Smooth muscle cell (in vitro differentiated cells): ENCODE measurements around the gene ST6GALNAC3. TPM values are rescaled to one million over a fixed set of nuclear protein-coding genes. Genes with fewer than 3 reads are reported as not detected.

Experiments used
- DNase-seq: peaks from one replicate; lab custom pipeline; 2025; ENCODE audit not compliant: unreplicated experiment; lab: John Stamatoyannopoulos, UW
- H2AFZ ChIP-seq: fragments of 200-600 bp; sonication (generic); 2 replicates; pipeline ENCODE4 v1.6.0; 2016; ENCODE audit warnings: antibody characterized with exemption, low read depth, mild to moderate bottlenecking
- H3F3A ChIP-seq: fragments of 200-600 bp; sonication (generic); 2 replicates; pipeline ENCODE4 v1.6.0; 2017; ENCODE audit warnings: antibody characterized with exemption, low read depth
- H3K27ac ChIP-seq: fragments of 200-600 bp; sonication (generic); 2 replicates; pipeline ENCODE4 v1.5.1; 2016; ENCODE audit warnings: low read depth, mild to moderate bottlenecking
- H3K27me3 ChIP-seq: fragments of 200-600 bp; sonication (generic); 2 replicates; pipeline ENCODE4 v1.6.1; 2016; ENCODE audit warnings: low read depth, mild to moderate bottlenecking
- H3K36me3 ChIP-seq: fragments of 200-600 bp; sonication (generic); 2 replicates; pipeline ENCODE4 v1.5.1; 2016; ENCODE audit warnings: low read depth
- H3K4me1 ChIP-seq: fragments of 200-600 bp; sonication (generic); 2 replicates; pipeline ENCODE4 v1.5.1; 2016; ENCODE audit warnings: low read depth
- H3K4me2 ChIP-seq: fragments of 200-600 bp; sonication (generic); 2 replicates; pipeline ENCODE4 v1.6.0; 2016; ENCODE audit warnings: mild to moderate bottlenecking
- H3K4me3 ChIP-seq: fragments of 200-600 bp; sonication (generic); 2 replicates; pipeline ENCODE4 v1.5.1; 2016; ENCODE audit warnings: mild to moderate bottlenecking
- H3K79me2 ChIP-seq: fragments of 200-600 bp; sonication (generic); 2 replicates; pipeline ENCODE4 v1.6.0; 2016; ENCODE audit warnings: low read depth, mild to moderate bottlenecking
- H3K9ac ChIP-seq: fragments of 200-600 bp; sonication (generic); 2 replicates; pipeline ENCODE4 v1.6.0; 2016; ENCODE audit warnings: low read depth
- H3K9me3 ChIP-seq: fragments of 200-600 bp; sonication (generic); replicated peaks from 2 replicates; pipeline ENCODE4 v1.5.1; 2016; ENCODE audit warnings: low read depth
- H4K20me1 ChIP-seq: fragments of 200-600 bp; sonication (generic); 2 replicates; pipeline ENCODE4 v1.6.0; 2016; ENCODE audit warnings: low read depth
- WGBS: methylation state at CpG from one replicate; pipeline ENCODE4 v1.1.7; 2016; ENCODE audit warnings: low lambda C conversion rate; 5-methylcytosine and 5-hydroxymethylcytosine counted together
- polyA plus RNA-seq: library from polyadenylated mRNA; unstranded; fragments of >200 nt; fragmentation: Nextera tagmentation; extraction: Ambion mirVana; gene quantifications from 2 replicates; pipeline ENCODE4 v1.2.1, GENCODE V29; 2016
- total RNA-seq: library from RNA; depleted of rRNA; stranded (reverse); fragments of >200 nt; gene quantifications from 2 replicates; pipeline ENCODE4 v1.2.3, GENCODE V29; 2014
- TF ChIP-seq, protein P1 (sequence below): fragments of 200-600 bp; sonication (generic); IDR thresholded peaks from 2 replicates; pipeline ENCODE4 v1.5.1; 2017; ENCODE audit warnings: borderline replicate concordance, mild to moderate bottlenecking, antibody characterized with exemption; ENCODE audit not compliant: insufficient read depth, poor library complexity, severe bottlenecking

ST6GALNAC3 gene
- total and polyA plus RNA-seq, 2 experiments from 2014 or later = 9.3 to 13.4 TPM

DNA sequence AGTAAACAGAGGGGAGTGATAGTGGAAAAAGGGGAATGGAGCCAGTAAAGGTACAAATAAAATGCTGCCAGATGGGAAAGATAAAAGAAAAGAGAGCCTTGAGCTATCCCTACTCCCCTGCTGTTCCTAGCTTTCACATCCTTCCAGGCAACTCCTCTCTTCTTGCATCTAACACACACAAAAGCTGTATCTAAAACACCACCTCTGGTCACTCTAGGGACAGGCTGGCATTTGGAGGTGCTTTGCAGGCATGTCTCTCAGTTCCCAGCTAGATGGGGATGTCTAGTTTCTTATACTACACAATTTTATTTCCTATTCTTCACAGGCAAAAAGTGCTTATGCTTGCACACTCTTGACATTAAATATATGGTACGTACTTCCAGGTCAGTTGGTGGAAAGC, 607.6 kb downstream of the ST6GALNAC3 start:
- TF ChIP-seq, protein P1, sequence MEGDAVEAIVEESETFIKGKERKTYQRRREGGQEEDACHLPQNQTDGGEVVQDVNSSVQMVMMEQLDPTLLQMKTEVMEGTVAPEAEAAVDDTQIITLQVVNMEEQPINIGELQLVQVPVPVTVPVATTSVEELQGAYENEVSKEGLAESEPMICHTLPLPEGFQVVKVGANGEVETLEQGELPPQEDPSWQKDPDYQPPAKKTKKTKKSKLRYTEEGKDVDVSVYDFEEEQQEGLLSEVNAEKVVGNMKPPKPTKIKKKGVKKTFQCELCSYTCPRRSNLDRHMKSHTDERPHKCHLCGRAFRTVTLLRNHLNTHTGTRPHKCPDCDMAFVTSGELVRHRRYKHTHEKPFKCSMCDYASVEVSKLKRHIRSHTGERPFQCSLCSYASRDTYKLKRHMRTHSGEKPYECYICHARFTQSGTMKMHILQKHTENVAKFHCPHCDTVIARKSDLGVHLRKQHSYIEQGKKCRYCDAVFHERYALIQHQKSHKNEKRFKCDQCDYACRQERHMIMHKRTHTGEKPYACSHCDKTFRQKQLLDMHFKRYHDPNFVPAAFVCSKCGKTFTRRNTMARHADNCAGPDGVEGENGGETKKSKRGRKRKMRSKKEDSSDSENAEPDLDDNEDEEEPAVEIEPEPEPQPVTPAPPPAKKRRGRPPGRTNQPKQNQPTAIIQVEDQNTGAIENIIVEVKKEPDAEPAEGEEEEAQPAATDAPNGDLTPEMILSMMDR = no peak

More for the DNA sequence above, 607.6 kb downstream of the ST6GALNAC3 start:
- no peak overlapping the region for H2AFZ ChIP-seq
- H3F3A ChIP-seq = no peaks in the 10 kb centered on the region
- H3K4me2 ChIP-seq = no peak overlapping the region
- H3K9ac ChIP-seq = no peak overlapping the region
- H3K36me3 ChIP-seq = no peaks in the 10 kb centered on the region
- H3K4me1 ChIP-seq = no peaks in the 10 kb centered on the region
- H4K20me1 ChIP-seq = no peaks in the 10 kb centered on the region
- H3K9me3 ChIP-seq = no peaks in the 10 kb centered on the region
- WGBS = 97% methylated on average over 1 of the region's 1 CpG
- H3K4me3 ChIP-seq = no peak overlapping the region
- no peaks in the 10 kb centered on the region for H3K27me3 ChIP-seq
- H3K79me2 ChIP-seq = no peaks in the 10 kb centered on the region
- H3K27ac ChIP-seq = no peak overlapping the region
- DNase-seq = no peak

Other genes starting within 250 kb of the ST6GALNAC3 start
- gene ASB17, start 142.3 kb upstream of the ST6GALNAC3 start, total RNA-seq = not detected in 2 replicates
- not detected in 2 replicates for gene ASB17, start 142.3 kb upstream of the ST6GALNAC3 start, polyA plus RNA-seq